Neural cell (in vitro differentiated cells): ENCODE measurements around the gene ACOX2. TPM values are rescaled to one million over a fixed set of nuclear protein-coding genes. Genes with fewer than 3 reads are reported as not detected.

Source experiments
- H2AFZ ChIP-seq: fragments of 200-600, 300-800 bp; sonication (generic), shearing (Covaris generic); 2 replicates; pipeline ENCODE4 v1.6.0; 2014; ENCODE audit warnings: low read depth, mild to moderate bottlenecking, antibody characterized with exemption, low read length, moderate library complexity
- H3F3A ChIP-seq: fragments of 200-600 bp; shearing (Covaris generic); 2 replicates; pipeline ENCODE4 v1.6.1; 2016; ENCODE audit warnings: mild to moderate bottlenecking, moderate library complexity, mixed read lengths, antibody characterized with exemption, low read length; ENCODE audit not compliant: insufficient read depth, poor library complexity, severe bottlenecking
- H3K27ac ChIP-seq: fragments of 200-600, 300-800 bp; sonication (generic), shearing (Covaris generic); 2 replicates; pipeline ENCODE4 v1.5.1; 2014; ENCODE audit warnings: mild to moderate bottlenecking, low read length, moderate library complexity
- H3K27me3 ChIP-seq: fragments of 300-800, 200-600 bp; sonication (generic), shearing (Covaris generic); 2 replicates; pipeline ENCODE4 v1.6.0; 2014; ENCODE audit warnings: mild to moderate bottlenecking, low read depth, low read length, moderate library complexity; ENCODE audit not compliant: insufficient read depth
- H3K36me3 ChIP-seq: fragments of 300-800, 200-600 bp; sonication (generic), shearing (Covaris generic); 2 replicates; pipeline ENCODE4 v1.5.1; 2014; ENCODE audit warnings: mild to moderate bottlenecking, antibody characterized with exemption, low read length, moderate library complexity; ENCODE audit not compliant: insufficient read depth
- H3K4me2 ChIP-seq: fragments of 300-800, 200-600 bp; sonication (generic), shearing (Covaris generic); 2 replicates; pipeline ENCODE4 v1.6.0; 2014; ENCODE audit warnings: mild to moderate bottlenecking, low read length
- H3K4me3 ChIP-seq: fragments of 300-800, 200-600 bp; sonication (generic), shearing (Covaris generic); 2 replicates; pipeline ENCODE4 v1.5.1; 2014; ENCODE audit warnings: mild to moderate bottlenecking, low read length, moderate library complexity
- H3K79me2 ChIP-seq: fragments of 200-600 bp; shearing (Covaris generic); replicated peaks from 2 replicates; pipeline ENCODE4 v1.6.0; 2014; ENCODE audit warnings: mild to moderate bottlenecking, low read length, moderate library complexity; ENCODE audit not compliant: insufficient read depth
- H3K9ac ChIP-seq: fragments of 300-800, 200-600 bp; sonication (generic), shearing (Covaris generic); 2 replicates; pipeline ENCODE4 v1.6.1; 2016; ENCODE audit warnings: mild to moderate bottlenecking, low read length, mixed read lengths
- H3K9me2 ChIP-seq: fragments of 200-600 bp; shearing (Covaris generic); 2 replicates; pipeline ENCODE4 v1.6.1; 2016; ENCODE audit warnings: mild to moderate bottlenecking, low read length, mixed read lengths; ENCODE audit not compliant: insufficient read depth
- H3K9me3 ChIP-seq: fragments of 200-600, 300-800 bp; sonication (generic), shearing (Covaris generic); 2 replicates; pipeline ENCODE4 v1.6.1; 2016; ENCODE audit warnings: mild to moderate bottlenecking, mixed run types, low read length, moderate library complexity, mixed read lengths
- H4K20me1 ChIP-seq: fragments of 200-600 bp; shearing (Covaris generic); 2 replicates; pipeline ENCODE4 v1.6.1; 2016; ENCODE audit warnings: mild to moderate bottlenecking, mixed run types; ENCODE audit not compliant: insufficient read depth
- CTCF ChIP-seq: fragments of 450-650 bp; IDR thresholded peaks from 2 replicates; pipeline ENCODE4 v1.5.1; 2014; ENCODE audit warnings: antibody characterized with exemption, mild to moderate bottlenecking, moderate library complexity; ENCODE audit not compliant: poor library complexity, severe bottlenecking
- EP300 ChIP-seq: fragments of 450-650 bp; conservative IDR thresholded peaks from 2 replicates; pipeline ENCODE4 v1.6.1; 2014; ENCODE audit warnings: antibody characterized with exemption, mild to moderate bottlenecking, moderate library complexity; ENCODE audit not compliant: poor library complexity, severe bottlenecking
- EZH2 ChIP-seq: fragments of 200-600, 300-800 bp; shearing (Covaris generic), sonication (generic); IDR thresholded peaks from 2 replicates; pipeline ENCODE4 v1.6.1; 2014; ENCODE audit warnings: antibody characterized with exemption, low read length, borderline replicate concordance, mild to moderate bottlenecking; ENCODE audit not compliant: insufficient read depth, poor library complexity, severe bottlenecking
- MXI1 ChIP-seq: fragments of 450-650 bp; conservative IDR thresholded peaks from 2 replicates; pipeline ENCODE4 v1.6.1; 2014; ENCODE audit warnings: antibody characterized with exemption, mild to moderate bottlenecking; ENCODE audit not compliant: poor library complexity, severe bottlenecking
- POLR2AphosphoS5 ChIP-seq: IDR thresholded peaks from 2 replicates; pipeline ENCODE4 v1.6.1; 2012
- RAD21 ChIP-seq: fragments of 450-650 bp; conservative IDR thresholded peaks from 2 replicates; pipeline ENCODE4 v1.6.1; 2014; ENCODE audit warnings: antibody characterized with exemption, mild to moderate bottlenecking, moderate library complexity
- SMC3 ChIP-seq: fragments of 450-650 bp; conservative IDR thresholded peaks from 2 replicates; pipeline ENCODE4 v1.6.1; 2014; ENCODE audit warnings: antibody characterized with exemption, mild to moderate bottlenecking, moderate library complexity; ENCODE audit not compliant: poor library complexity
- TAF1 ChIP-seq: IDR thresholded peaks from 2 replicates; pipeline ENCODE4 v1.6.1; 2012; ENCODE audit warnings: low read depth
- polyA minus RNA-seq: library from RNA; depleted of rRNA, polyadenylated mRNA; stranded (reverse); fragments of >200 nt; gene quantifications from 2 replicates; pipeline ENCODE4 v1.2.3, GENCODE V29; 2014
- polyA plus RNA-seq: library from polyadenylated mRNA; depleted of rRNA; stranded (reverse); fragments of >200 nt; gene quantifications from 2 replicates; pipeline ENCODE4 v1.2.3, GENCODE V29; 2014
- TF ChIP-seq, protein P1 (sequence below): IDR thresholded peaks from 2 replicates; pipeline ENCODE4 v1.6.1; 2012; ENCODE audit warnings: borderline replicate concordance

Gene ACOX2
- not detected in 2 replicates for polyA plus RNA-seq
- polyA minus RNA-seq: not detected in 2 replicates

DNA sequence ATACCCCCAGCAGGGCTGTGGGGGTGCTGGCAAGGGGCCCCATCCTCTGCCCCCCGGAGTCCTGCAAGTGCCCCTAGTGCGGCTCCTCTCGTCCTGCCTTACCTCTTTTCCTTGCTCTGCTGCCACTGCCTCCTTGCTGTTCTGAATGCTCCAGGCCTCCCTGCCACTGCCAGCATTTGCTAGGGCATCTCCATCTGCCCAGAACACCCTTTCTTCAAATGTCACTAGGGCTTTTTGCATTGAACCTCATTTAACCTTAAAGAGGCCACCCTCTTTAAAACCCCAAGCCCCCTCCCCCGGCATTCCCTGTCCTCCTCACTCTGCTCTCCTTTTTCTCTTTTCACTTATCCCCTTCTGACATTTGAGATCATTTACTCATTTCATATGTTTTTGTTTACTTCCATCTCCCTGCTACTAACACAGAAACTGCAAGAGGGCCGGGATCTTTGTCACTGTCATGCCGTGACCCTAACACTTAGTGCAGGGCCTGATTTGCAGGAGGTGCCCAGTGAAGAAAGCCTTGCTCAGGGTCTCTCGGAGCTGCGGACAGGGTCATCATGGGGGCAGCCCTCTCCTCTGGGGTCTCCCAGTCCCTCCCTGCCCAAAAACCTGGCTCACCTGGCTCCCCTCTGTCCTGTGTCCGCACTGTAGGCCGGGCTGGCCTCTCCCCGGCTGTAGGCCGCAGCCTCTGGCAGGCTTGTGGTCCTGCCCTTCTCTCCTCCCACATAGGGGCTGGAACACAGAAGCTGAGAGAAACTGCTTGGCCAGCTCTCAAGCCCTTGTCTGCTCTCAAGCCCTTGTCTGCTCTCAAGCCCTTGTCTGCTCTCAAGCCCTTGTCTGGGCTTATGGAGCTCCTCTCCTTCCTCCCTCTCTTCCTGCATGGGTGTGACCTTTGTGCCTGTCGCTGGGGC is at the start of gene ACOX2:
Gene ACOX2, minus strand, starts transcription at position 690 of the 911 bp plus-strand sequence. CDS start 2,084 bp downstream, outside the sequence.
- Histone ChIP-seq H3K79me2 (no peaks in the 10 kb centered on the region), H3K4me2 (no peak within 1 kb of the TSS), H3K27ac (no peak within 1 kb of the TSS), H3K9me3 (no peaks in the 10 kb centered on the region), H4K20me1 (no peaks in the 10 kb centered on the region), H3K9me2 (no peaks in the 10 kb centered on the region), H3K4me3 (no peak within 1 kb of the TSS), H3K27me3 (no peaks in the 10 kb centered on the region), H2AFZ (no peak within 1 kb of the TSS), H3F3A (no peaks in the 10 kb centered on the region), H3K9ac (no peak within 1 kb of the TSS), H3K36me3 (no peaks in the 10 kb centered on the region)
- no peak for TF ChIP-seq EZH2
- TF ChIP-seq SMC3: no peak
- no peak for TF ChIP-seq CTCF
- no peak for TF ChIP-seq RAD21
- TF ChIP-seq TAF1: no peak
- TF ChIP-seq MXI1: no peak
- TF ChIP-seq, protein P1, sequence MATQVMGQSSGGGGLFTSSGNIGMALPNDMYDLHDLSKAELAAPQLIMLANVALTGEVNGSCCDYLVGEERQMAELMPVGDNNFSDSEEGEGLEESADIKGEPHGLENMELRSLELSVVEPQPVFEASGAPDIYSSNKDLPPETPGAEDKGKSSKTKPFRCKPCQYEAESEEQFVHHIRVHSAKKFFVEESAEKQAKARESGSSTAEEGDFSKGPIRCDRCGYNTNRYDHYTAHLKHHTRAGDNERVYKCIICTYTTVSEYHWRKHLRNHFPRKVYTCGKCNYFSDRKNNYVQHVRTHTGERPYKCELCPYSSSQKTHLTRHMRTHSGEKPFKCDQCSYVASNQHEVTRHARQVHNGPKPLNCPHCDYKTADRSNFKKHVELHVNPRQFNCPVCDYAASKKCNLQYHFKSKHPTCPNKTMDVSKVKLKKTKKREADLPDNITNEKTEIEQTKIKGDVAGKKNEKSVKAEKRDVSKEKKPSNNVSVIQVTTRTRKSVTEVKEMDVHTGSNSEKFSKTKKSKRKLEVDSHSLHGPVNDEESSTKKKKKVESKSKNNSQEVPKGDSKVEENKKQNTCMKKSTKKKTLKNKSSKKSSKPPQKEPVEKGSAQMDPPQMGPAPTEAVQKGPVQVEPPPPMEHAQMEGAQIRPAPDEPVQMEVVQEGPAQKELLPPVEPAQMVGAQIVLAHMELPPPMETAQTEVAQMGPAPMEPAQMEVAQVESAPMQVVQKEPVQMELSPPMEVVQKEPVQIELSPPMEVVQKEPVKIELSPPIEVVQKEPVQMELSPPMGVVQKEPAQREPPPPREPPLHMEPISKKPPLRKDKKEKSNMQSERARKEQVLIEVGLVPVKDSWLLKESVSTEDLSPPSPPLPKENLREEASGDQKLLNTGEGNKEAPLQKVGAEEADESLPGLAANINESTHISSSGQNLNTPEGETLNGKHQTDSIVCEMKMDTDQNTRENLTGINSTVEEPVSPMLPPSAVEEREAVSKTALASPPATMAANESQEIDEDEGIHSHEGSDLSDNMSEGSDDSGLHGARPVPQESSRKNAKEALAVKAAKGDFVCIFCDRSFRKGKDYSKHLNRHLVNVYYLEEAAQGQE: no peak
- TF ChIP-seq EP300: no peak
- TF ChIP-seq POLR2AphosphoS5: no peak

DNA sequence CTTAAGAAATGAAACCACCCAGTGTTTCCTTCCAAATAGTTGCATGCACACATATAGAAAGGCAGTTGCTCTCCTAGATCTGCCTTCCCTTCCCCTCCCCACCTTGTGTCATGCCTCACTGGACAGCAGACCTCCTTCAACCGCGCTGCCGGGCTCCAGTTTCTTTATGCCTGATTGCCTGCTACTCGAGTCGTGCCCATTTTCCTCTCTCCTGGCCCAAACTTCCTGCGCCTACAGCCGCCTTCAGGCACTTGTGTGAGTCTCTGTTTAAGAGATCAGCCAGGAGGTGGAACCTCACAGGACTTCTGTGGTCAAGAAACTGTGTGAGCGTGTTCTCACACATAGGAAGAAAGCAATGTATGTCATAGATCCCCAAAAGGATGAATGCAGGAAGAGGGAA is 49.0 kb upstream of the ACOX2 start:
- Histone ChIP-seq H3K4me2 (no peak overlapping the region), H3K79me2 (no peaks in the 10 kb centered on the region), H3K9ac (no peak overlapping the region), H3F3A (peaks cover 4% of the 10 kb centered on the region), H2AFZ (no peak overlapping the region), H3K36me3 (no peaks in the 10 kb centered on the region), H3K9me2 (no peaks in the 10 kb centered on the region), H4K20me1 (no peaks in the 10 kb centered on the region), H3K9me3 (no peaks in the 10 kb centered on the region), H3K27me3 (peaks cover 27% of the 10 kb centered on the region), H3K27ac (no peak overlapping the region), H3K4me3 (no peak overlapping the region)
- TF ChIP-seq EZH2 (no peak), SMC3 (no peak), EP300 (no peak), CTCF (no peak), RAD21 (no peak), TAF1 (no peak), MXI1 (no peak), POLR2AphosphoS5 (no peak)
- TF ChIP-seq, protein P1: no peak
